GM19438 (cell line): ENCODE measurements around the gene ST3GAL3.
A peak's percentile ranks its signal among the peaks of the same experiment; 100 is the strongest.
"Not testable (repeated sequence)": the region's sequence is repeated elsewhere in the genome, so short reads cannot be mapped to it uniquely, and the experiment has no call there.

Source experiments
- ATAC-seq: cut with Tn5 transposase; IDR thresholded peaks from one replicate; pipeline ENCODE4 v1.9.1; 2021; ENCODE audit warnings: low read depth; ENCODE audit not compliant: unreplicated experiment

ST3GAL3 gene

GRCh38 chr1:43814401-43814800 is 107.1 kb downstream of the ST3GAL3 start:
- no peak for ATAC-seq

DNA sequence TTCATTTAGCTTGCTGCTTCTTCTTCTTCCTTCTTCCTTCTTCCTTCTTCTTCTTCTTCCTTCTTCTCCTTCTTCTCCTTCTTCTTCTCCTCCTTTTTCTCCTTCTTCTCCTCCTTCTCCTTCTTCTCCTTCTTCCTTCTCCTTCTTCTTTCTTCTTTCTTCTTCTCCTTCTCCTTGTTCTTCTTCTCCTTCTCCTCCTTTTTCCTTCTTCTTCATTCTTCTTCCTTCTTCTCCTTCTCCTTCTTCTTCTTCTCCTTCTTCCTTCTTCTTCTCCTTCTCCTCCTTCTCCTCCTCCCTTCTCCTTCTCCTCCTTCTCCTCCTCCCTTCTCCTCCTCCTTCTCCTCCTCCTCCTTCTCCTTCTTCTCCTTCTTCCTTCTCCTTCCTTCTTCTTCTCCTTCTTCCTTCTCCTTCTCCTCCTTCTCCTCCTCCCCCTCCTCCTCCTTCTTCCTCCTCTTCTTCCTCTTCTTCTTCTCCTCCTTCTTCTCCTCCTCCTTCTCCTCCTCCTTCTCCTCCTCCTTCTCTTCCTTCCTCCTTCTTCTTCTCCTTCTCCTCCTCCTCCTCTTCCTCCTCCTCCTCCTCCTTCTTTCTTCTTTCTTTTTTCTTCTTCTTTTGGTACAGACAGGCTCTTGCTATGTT is 110.1 kb downstream of the ST3GAL3 start:
- ATAC-seq: no peak

- ATAC-seq: no peak
Observed at GRCh38 chr1:43818691-43819090, 111.4 kb downstream of the ST3GAL3 start.

- ATAC-seq: no peak
Observed at GRCh38 chr1:43819357-43819756, 112.0 kb downstream of the ST3GAL3 start.

GRCh38 chr1:43821471-43821870 is 114.1 kb downstream of the ST3GAL3 start:
- ATAC-seq: no peak

DNA sequence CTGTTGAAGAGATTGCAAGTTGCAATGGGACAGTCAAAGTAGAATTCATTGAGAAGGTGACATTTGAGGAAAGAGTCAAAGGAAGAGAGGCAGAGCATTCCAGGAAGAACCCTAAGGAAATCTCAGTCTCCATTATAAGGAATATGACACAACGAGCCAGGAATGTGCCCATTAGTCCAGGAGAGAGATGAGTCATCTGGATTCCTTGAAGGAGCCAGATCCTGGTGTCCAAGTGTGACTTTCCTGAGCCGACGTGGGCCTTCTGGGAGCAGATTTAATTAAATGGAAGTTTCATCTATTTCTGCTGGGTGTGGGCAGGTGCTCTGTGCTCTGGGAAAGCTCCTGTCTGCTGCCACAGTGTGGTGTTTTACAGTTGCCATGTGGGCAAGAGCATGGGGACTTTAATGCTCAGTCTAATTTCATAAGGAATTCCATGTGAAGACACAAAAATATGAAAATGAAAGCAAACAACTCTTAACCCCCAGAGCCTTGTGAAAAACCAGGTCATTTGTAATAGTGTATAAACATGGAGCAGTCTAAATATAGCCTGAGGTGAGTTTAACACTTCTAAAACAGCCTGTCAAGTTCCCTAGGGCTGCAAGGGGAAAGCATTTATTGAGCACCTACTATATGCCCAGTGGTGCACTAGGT is 114.8 kb downstream of the ST3GAL3 start:
- no peak for ATAC-seq

DNA sequence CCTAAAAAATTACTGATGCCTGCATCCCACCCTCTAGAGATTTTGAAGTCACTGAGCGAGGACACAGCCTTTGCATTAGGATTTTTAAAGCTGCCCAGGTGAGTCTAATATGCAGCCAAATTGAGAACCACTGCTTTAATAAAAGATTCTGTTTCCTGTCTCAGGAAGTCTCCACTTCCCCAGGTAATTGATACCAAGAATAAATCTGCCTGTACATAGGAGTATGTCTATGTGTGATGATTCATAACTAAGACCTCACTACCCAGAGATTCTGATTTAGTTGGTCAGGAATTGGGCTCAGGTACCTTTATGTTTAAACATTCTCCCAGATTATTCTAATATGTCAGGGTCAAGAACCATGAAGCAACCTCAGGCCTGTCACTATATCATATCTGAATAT is 117.5 kb downstream of the ST3GAL3 start:
- ATAC-seq: no peak

DNA sequence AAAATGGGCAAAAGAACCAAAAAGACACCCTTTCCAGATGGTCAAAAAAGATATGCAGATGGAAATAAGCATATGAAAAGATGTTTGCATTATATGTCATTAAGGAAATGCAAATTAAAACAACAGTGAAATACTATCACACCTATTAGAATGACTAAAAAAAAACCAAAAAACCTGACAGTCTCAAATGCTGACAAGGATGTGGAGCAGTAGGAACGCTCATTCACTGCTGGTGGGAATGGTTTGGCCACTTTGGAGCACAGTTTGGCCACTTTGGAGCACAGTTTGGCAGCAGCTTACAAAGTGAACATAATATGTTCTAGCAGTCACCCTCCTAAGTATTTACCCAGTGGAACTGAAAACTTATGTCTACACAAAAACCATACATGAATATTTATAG is 121.2 kb downstream of the ST3GAL3 start:
- no peak for ATAC-seq

DNA sequence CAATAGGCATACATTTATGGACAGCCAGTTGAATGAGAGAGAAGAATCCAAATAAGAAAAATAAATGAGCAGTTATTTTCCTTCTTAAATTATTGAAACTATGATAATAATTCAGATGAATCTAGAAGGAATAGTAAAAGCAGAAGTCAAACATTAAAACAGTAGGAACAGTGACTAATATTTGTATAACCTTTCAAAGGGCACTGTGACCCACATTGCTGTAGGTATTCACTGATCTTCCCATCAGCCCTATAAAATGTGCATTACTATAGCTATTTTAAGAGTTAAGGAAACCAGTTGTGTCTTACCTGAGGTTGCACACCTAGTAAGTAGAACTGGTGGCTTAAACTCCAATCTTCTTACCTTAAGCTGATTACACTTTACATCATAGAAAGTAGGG is 123.5 kb downstream of the ST3GAL3 start:
- no peak for ATAC-seq

DNA sequence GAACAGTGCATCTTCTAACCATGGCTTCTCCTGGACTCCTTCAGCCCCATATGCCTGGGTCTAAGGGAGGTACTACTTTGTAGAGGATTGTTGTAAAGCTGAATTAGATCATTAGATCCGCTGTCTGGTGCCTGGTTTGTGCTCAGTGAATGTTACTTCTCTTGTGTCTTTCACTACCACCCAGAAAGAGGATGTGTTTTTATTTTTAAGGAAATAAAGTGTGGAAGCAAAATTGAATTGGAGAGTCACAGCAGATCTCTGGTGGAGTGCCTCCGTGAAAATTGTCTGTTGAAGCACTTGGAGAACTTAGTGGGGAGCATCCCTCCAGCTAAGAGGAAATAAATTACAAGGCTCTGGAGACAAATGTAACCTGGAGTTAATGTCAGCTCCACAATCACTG is 124.5 kb downstream of the ST3GAL3 start:
- ATAC-seq: no peak

- ATAC-seq: peak; percentile 40
Observed at GRCh38 chr1:43832255-43832654, 124.9 kb downstream of the ST3GAL3 start.

DNA sequence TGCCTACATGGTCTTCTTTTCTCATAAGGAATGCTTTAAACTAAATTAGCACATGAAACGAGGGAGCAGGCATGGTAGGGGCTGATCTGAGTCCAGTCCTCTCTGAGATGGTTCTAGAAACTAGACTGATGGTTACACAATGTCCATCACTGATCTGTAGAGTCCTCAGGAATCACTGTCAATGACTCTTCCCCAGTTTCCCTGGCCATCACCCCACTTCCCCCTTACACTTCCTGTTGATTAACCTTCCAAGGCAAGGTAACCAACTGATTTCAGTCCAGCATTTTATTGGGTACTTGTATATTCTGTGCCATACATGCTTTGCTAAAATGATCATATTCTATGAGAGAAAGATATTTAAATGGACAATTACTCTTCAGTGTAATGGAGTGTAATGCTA is 125.7 kb downstream of the ST3GAL3 start:
- no peak for ATAC-seq

DNA sequence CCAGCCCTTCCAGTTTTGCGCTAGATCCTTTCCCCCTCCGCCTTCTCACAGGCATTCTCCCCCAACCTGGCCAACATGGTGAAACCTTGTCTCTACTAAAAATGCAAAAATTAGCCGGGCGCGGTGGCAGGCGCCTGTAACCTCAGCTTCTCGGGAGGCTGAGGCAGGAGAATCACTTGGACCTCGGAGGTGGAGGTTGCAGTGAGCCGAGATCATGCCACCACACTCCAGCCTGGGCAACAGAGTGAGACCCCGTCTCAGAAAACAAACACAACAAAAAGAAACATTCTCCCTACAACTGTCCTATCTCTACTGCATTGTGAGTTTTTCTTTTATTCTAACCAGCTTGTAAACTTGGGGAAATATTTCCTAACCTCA is 126.6 kb downstream of the ST3GAL3 start:
- not testable (repeated sequence) for ATAC-seq

GRCh38 chr1:43834280-43835081 is 127.1 kb downstream of the ST3GAL3 start:
- no peak for ATAC-seq

GRCh38 chr1:43835082-43836021 is 128.0 kb downstream of the ST3GAL3 start:
- ATAC-seq: no peak

- ATAC-seq: no peak
Observed at GRCh38 chr1:43836267-43836951, 129.1 kb downstream of the ST3GAL3 start.

DNA sequence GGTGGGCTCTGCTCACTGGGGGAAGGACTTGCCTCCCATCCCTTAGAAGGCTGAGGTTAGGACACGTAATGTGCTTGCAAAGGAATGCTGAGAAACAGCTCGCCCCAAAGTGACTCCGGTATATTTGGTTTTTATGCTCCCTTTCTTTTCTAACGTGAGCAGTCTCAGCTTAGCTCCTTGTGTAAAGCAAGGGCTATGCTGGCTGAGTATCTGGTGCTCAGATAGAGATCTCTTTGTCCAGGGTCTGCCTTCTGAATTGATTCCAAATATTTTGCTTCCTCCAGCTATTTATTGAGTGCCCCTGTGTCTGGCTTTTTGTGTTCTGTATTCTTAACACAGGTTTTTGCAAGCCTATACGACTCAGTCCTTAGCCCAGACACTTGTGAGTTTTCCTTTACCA is 131.7 kb downstream of the ST3GAL3 start:
- ATAC-seq: no peak

DNA sequence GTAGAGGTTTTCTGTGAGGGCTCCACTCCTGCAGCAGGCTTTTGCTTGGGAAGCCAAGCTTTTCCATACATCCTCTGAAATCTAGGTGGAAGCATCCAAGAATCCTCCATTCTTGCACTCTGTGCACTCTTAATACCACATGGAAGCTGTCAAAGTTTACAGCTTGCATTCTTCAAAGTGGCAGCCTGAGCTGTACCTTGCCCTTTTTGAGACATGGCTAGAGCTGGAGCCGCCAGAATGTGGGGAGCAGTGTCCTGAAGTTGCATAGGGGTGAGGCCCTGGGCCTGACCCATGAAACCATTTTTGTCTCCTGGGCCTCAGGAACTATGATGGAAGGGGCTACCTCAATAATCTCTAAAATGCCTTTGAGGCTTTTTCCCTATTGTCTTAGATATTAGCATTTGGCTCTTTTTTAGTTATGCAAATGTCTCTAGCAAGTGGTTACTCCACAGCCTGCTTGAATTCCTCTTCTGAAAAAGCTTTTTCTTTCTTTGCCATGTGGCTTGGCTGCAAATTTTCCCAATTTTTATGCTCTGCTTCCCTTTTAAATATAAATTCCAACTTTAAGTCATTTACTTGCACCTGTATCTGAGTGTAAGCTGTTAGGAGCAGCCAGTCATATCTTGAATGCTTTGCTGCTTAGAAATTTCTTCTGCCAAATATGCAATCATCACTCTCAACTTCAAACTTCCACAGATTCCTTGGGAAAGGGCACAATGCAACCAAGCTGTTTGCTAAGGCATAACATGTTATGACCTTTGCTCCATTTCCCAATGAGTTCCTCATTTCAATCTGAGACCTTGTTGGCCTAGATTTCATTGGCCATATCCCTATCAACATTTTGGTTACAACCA is 134.2 kb downstream of the ST3GAL3 start:
- ATAC-seq: no peak

DNA sequence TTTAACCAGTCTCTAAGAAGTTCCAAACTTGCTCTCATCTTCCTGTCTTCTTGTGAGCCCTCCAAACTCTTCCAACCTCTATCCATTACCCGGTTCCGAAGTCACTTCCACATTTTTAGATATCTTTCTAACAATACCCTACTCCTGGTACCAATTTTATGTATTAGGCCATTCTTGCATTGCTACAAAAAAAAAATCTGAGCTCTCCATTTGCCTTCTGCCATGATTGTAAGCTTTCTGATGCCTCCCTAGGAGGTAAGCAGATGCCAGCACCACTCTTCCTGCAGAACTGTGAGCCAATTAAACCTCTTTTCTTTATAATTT is 134.8 kb downstream of the ST3GAL3 start:
- no peak for ATAC-seq
